Body of pancreas (tissue), 4 donors: ENCODE measurements around the gene CCDC186. TPM values are rescaled to one million over a fixed set of nuclear protein-coding genes. Genes with fewer than 3 reads are reported as not detected.
A peak's percentile ranks its signal among the peaks of the same experiment; 100 is the strongest.

Experiments used
- ATAC-seq: fragments of 150-250 bp; one replicate; pipeline ENCODE4 v1.9.1; 2016
- DNase-seq, 4 donors: peaks; one replicate each; pipeline ENCODE4 v3.0.0-alpha.2; 2019
- H3K27ac ChIP-seq, 4 donors: fragments of 200-600 bp; sonication (generic); 1 replicate in 3 of 4; 2 replicates in 1 of 4; pipeline versions ENCODE4 v1.5.1 to v1.6.1; 2016 to 2019; ENCODE audit warnings: mild to moderate bottlenecking in 1 of 4, mixed read lengths in 1 of 4, moderate library complexity in 1 of 4
- H3K27me3 ChIP-seq, 2 donors: fragments of 200-600 bp; sonication (generic); one replicate each; pipeline ENCODE4 v1.6.0; 2016; ENCODE audit warnings: mild to moderate bottlenecking in 1 of 2
- H3K36me3 ChIP-seq, 2 donors: fragments of 200-600 bp; sonication (generic); replicated peaks in 1 of 2; 2 replicates each; pipeline ENCODE4 v1.5.1; 2016; ENCODE audit warnings: low read depth in 2 of 2; ENCODE audit not compliant: insufficient read depth in 1 of 2
- H3K4me1 ChIP-seq: fragments of 200-600 bp; sonication (generic); one replicate; pipeline ENCODE4 v1.6.0; 2016
- H3K4me3 ChIP-seq, 2 donors: fragments of 200-600 bp; sonication (generic); 1 replicate in 1 of 2; 2 replicates in 1 of 2; pipeline ENCODE4 v1.5.1; 2016 to 2019
- H3K9me3 ChIP-seq, 3 donors: fragments of 200-600 bp; sonication (generic); 1 replicate in 2 of 3; 2 replicates in 1 of 3; pipeline ENCODE4 v1.5.1; 2016
- POLR2A ChIP-seq, 3 donors: fragments of 450-650 bp; IDR thresholded peaks; one replicate each; pipeline ENCODE4 v1.6.1; 2016; ENCODE audit warnings: antibody characterized with exemption in 3 of 3, mild to moderate bottlenecking in 2 of 3
- WGBS, 2 donors: methylation state at CpG; one replicate each; pipeline ENCODE4 v1.1.5; 2017; 5-methylcytosine and 5-hydroxymethylcytosine counted together
- intact Hi-C: fragments of 100-400 bp; cut with DNase I; formaldehyde crosslinking; loops from one replicate; pipeline ENCODE4 v1.15.1; 2023
- total RNA-seq, 2 donors: library from RNA; depleted of rRNA; stranded (reverse); fragments of >200 nt; gene quantifications; one replicate each; pipeline ENCODE4 v1.1.0, GENCODE V29; 2016
- TF ChIP-seq, protein P1 (sequence below), 7 experiments: fragments of 450-650 bp in 4 of 7; fragments of 200-600 bp in 3 of 7; sonication (generic) in 3 of 7; IDR thresholded peaks; one replicate each; pipeline ENCODE4 v1.5.1; 2016 to 2019; ENCODE audit warnings: antibody characterized with exemption in 7 of 7

CCDC186 gene
- total RNA-seq, 2 donors from 2014 or later: 42.3 to 53.4 TPM

DNA sequence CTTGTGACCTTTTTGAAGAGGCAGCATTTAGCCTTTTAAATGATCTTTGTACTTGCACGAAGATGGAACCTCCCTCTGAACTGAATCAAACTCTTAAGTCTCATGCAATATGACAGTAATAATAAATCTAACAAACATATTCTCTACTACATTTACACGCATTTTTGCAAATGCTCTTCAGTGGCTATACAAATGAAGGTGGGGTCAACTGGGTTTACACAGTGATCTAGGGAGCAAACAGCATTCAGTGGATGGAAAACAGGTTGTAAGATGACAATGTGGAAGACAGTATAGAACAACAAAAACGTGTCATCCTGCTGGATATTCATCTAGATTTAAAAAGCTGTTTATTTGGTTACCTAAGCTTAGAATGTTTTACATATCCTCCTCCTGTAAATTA, 7.5 kb downstream of the CCDC186 start:
- peaks cover 0 to 5% (median 0%) of the 10 kb centered on the region in 3 donors for H3K9me3 ChIP-seq
- DNase-seq (no peak), ATAC-seq (no peak)
- intact Hi-C loops: no loop called here
- 16 to 22% methylated on average over 3 of the region's 3 CpGs for WGBS, 2 donors
- H3K36me3 ChIP-seq: peaks cover 0 to 2% of the 10 kb centered on the region in 2 donors
- H3K4me1 ChIP-seq: peaks cover 65% of the 10 kb centered on the region
- no peaks in the 10 kb centered on the region for H3K27me3 ChIP-seq
- H3K27ac ChIP-seq: peak overlapping the region; percentile 46 to 74 (median 58)
- H3K4me3 ChIP-seq: no peak overlapping the region
- TF ChIP-seq, protein P1, sequence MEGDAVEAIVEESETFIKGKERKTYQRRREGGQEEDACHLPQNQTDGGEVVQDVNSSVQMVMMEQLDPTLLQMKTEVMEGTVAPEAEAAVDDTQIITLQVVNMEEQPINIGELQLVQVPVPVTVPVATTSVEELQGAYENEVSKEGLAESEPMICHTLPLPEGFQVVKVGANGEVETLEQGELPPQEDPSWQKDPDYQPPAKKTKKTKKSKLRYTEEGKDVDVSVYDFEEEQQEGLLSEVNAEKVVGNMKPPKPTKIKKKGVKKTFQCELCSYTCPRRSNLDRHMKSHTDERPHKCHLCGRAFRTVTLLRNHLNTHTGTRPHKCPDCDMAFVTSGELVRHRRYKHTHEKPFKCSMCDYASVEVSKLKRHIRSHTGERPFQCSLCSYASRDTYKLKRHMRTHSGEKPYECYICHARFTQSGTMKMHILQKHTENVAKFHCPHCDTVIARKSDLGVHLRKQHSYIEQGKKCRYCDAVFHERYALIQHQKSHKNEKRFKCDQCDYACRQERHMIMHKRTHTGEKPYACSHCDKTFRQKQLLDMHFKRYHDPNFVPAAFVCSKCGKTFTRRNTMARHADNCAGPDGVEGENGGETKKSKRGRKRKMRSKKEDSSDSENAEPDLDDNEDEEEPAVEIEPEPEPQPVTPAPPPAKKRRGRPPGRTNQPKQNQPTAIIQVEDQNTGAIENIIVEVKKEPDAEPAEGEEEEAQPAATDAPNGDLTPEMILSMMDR (IDR thresholded peaks at IDR 0.05): no peak
- no peak for TF ChIP-seq POLR2A (IDR thresholded peaks at IDR 0.05)

- Histone ChIP-seq H3K27me3 (no peaks in the 10 kb centered on the region), H3K27ac (peak overlapping the region; percentile 46 to 74 (median 58)), H3K36me3 (peaks cover 0 to 2% of the 10 kb centered on the region in 2 donors), H3K4me3 (no peak overlapping the region), H3K4me1 (peaks cover 67% of the 10 kb centered on the region), H3K9me3 (peaks cover 0 to 5% (median 0%) of the 10 kb centered on the region in 3 donors)
- peak; percentile 88 for ATAC-seq
- intact Hi-C loops: no loop called here
- TF ChIP-seq, protein P1 (IDR thresholded peaks at IDR 0.05): no peak
- no peak for TF ChIP-seq POLR2A (IDR thresholded peaks at IDR 0.05)
- 12 to 20% methylated on average over 3 of the region's 3 CpGs for WGBS, 2 donors
- peak in 1 of 4 donors; percentile 57 for DNase-seq
Observed at GRCh38 chr10:114166043-114166442, 8.0 kb downstream of the CCDC186 start.

GRCh38 chr10:114163062-114163461, 10.9 kb downstream of the CCDC186 start:
- Histone ChIP-seq H3K9me3 (no peaks in the 10 kb centered on the region), H3K36me3 (peaks cover 0 to 2% of the 10 kb centered on the region in 2 donors), H3K27me3 (no peaks in the 10 kb centered on the region), H3K4me1 (peaks cover 66% of the 10 kb centered on the region), H3K27ac (peak overlapping the region in 2 of 4 donors; percentile 8 to 74), H3K4me3 (no peak overlapping the region)
- no peak for DNase-seq
- no peak for TF ChIP-seq POLR2A (IDR thresholded peaks at IDR 0.05)
- TF ChIP-seq, protein P1 (IDR thresholded peaks at IDR 0.05): no peak
- WGBS, 2 donors: 11 to 22% methylated on average over 2 of the region's 2 CpGs
- intact Hi-C loops: no loop called here
- no peak for ATAC-seq

GRCh38 chr10:114157912-114158311, 16.1 kb downstream of the CCDC186 start:
- TF ChIP-seq, protein P1 (IDR thresholded peaks at IDR 0.05): no peak
- no peak for TF ChIP-seq POLR2A (IDR thresholded peaks at IDR 0.05)
- WGBS, 2 donors: 81 to 93% methylated on average over 2 of the region's 2 CpGs
- Histone ChIP-seq H3K36me3 (peaks cover 0 to 5% of the 10 kb centered on the region in 2 donors), H3K27me3 (no peaks in the 10 kb centered on the region), H3K4me3 (no peak overlapping the region), H3K27ac (no peak overlapping the region), H3K9me3 (no peaks in the 10 kb centered on the region), H3K4me1 (peaks cover 22% of the 10 kb centered on the region)
- ATAC-seq: no peak
- DNase-seq: no peak
- intact Hi-C loops: no loop called here

GRCh38 chr10:114151892-114152291, 22.1 kb downstream of the CCDC186 start:
- no peak for TF ChIP-seq POLR2A (IDR thresholded peaks at IDR 0.05)
- TF ChIP-seq, protein P1 (IDR thresholded peaks at IDR 0.05): no peak
- Histone ChIP-seq H3K36me3 (peaks cover 5 to 13% of the 10 kb centered on the region in 2 donors), H3K27me3 (no peaks in the 10 kb centered on the region), H3K9me3 (no peaks in the 10 kb centered on the region), H3K27ac (no peak overlapping the region), H3K4me1 (no peaks in the 10 kb centered on the region), H3K4me3 (no peak overlapping the region)
- no peak for ATAC-seq
- 82 to 92% methylated on average over 1 of the region's 1 CpG for WGBS, 2 donors
- intact Hi-C loops: no loop called here
- no peak for DNase-seq
